Measurements from ENCODE around the gene PPP1R18.

The PPP1R18 gene

DNA sequence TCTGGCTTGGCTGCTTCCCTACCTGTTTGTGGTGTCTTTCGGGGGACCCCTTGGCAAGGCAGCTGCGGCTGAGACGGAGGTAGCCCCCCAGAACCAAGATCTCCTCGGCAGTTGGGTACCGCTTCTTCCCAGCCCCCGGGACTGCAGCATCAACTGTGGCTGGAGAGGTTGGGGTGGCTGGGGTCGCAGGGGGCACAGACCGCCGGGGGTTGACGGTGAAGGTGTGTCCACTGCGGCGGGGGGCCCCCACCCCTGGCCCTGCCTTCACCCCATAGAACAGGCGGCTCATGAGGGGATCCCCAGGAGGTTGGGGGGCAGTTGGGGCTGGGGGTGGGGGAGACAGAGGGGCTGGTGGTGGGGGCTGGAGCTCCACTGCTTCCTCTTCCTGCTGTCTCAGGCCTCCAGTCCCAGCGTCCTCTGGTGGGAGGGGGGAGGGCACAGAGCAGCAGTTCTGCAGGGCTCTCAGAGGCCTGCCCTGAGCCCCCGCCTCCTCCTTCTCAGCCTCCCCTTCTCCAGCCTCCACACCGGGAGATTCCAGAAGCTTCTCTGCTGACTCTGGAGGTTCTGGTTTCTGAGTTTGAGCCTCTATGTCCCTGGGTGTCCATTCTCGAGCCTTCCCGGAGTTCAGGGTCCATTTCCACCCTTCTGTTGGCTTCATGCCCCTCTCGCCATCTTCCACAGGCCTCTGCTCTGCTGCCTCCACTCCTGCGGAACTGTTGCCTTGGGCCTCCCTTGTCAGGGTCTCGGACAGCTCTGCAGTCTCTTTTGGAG, 1.9 kb downstream of the PPP1R18 start:
- Histone ChIP-seq H3K27ac (ENCODE audit: low read length, poor library complexity, severe bottlenecking) (peak overlapping the region; percentile 98), H3K36me3 (ENCODE audit: control insufficient read depth in 1 of 2, insufficient read depth in 2 of 2, low read depth in 1 of 2, low read length in 2 of 2) (peaks cover 27 to 33% of the 10 kb centered on the region in 2 experiments), H3K27me3 (ENCODE audit: control insufficient read depth in 1 of 2, insufficient read depth in 1 of 2, low read length in 2 of 2) (no peaks in the 10 kb centered on the region), H2AK5ac (ENCODE audit: low read length, severe bottlenecking) (peak overlapping the region; percentile 65), H4K8ac (ENCODE audit: low read length) (no peak overlapping the region), H4K91ac (ENCODE audit: low read length) (peak overlapping the region; percentile 77), H3K4me1 (ENCODE audit: control insufficient read depth, insufficient read depth, low read depth, low read length) (peaks cover 34% of the 10 kb centered on the region), H3K14ac (ENCODE audit: low read length in 2 of 2) (peak overlapping the region in 1 of 2 experiments; percentile 83), H2BK5ac (ENCODE audit: low read depth, low read length, poor library complexity, severe bottlenecking) (no peak overlapping the region), H3K4ac (ENCODE audit: low read depth in 1 of 2, low read length in 2 of 2) (peak overlapping the region in 1 of 2 experiments; percentile 77), H3K9me3 (ENCODE audit: control insufficient read depth, low read length) (no peaks in the 10 kb centered on the region), H3K79me1 (replicated peaks; ENCODE audit: low read length, poor library complexity, severe bottlenecking) (peaks cover 2% of the 10 kb centered on the region), H3K23ac (ENCODE audit: low read length in 2 of 2) (peak overlapping the region in 1 of 2 experiments; percentile 26), H2BK120ac (ENCODE audit: low read depth, low read length) (no peak overlapping the region), H2BK12ac (ENCODE audit: low read length in 2 of 2) (no peak overlapping the region), H3K4me2 (ENCODE audit: low read length, poor library complexity, severe bottlenecking) (peak overlapping the region; percentile 83), H2BK15ac (ENCODE audit: low read depth, poor library complexity, severe bottlenecking) (no peak overlapping the region), H2AFZ (ENCODE audit: low read depth, low read length) (no peak overlapping the region), H3K4me3 (ENCODE audit: insufficient read depth in 1 of 2, low read depth in 1 of 2, low read length in 2 of 2) (peak overlapping the region; percentile 70 to 93), H3K18ac (ENCODE audit: low read depth in 1 of 2, low read length in 2 of 2) (peak overlapping the region; percentile 69 to 81), H3K9ac (ENCODE audit: low read length) (peak overlapping the region; percentile 95)
- DNase-seq, result peak; percentile 51
- WGBS, result 32% methylated on average over 13 of the region's 21 CpGs

GRCh38 chr6:30683980-30684338, 2.5 kb downstream of the PPP1R18 start:
- Histone ChIP-seq H3K4ac (ENCODE audit: low read depth in 1 of 2, low read length in 2 of 2) (peak overlapping the region; percentile 13 to 77), H4K91ac (ENCODE audit: low read length) (no peak overlapping the region), H3K14ac (ENCODE audit: low read length in 2 of 2) (peak overlapping the region; percentile 61 to 62), H2BK15ac (ENCODE audit: low read depth, poor library complexity, severe bottlenecking) (no peak overlapping the region), H3K23ac (ENCODE audit: low read length in 2 of 2) (peak overlapping the region in 1 of 2 experiments; percentile 37), H2BK120ac (ENCODE audit: low read depth, low read length) (peak overlapping the region; percentile 27), H2AK5ac (ENCODE audit: low read length, severe bottlenecking) (peak overlapping the region; percentile 67), H2BK12ac (ENCODE audit: low read length in 2 of 2) (no peak overlapping the region), H3K27ac (ENCODE audit: low read length, poor library complexity, severe bottlenecking) (peak overlapping the region; percentile 98), H3K79me1 (replicated peaks; ENCODE audit: low read length, poor library complexity, severe bottlenecking) (peaks cover 2% of the 10 kb centered on the region), H3K4me3 (ENCODE audit: insufficient read depth in 1 of 2, low read depth in 1 of 2, low read length in 2 of 2) (peak overlapping the region; percentile 70 to 93), H2BK5ac (ENCODE audit: low read depth, low read length, poor library complexity, severe bottlenecking) (no peak overlapping the region), H3K27me3 (ENCODE audit: control insufficient read depth in 1 of 2, insufficient read depth in 1 of 2, low read length in 2 of 2) (no peaks in the 10 kb centered on the region), H3K4me2 (ENCODE audit: low read length, poor library complexity, severe bottlenecking) (peak overlapping the region; percentile 83), H3K9ac (ENCODE audit: low read length) (peak overlapping the region; percentile 95), H4K8ac (ENCODE audit: low read length) (no peak overlapping the region), H3K9me3 (ENCODE audit: control insufficient read depth, low read length) (no peaks in the 10 kb centered on the region), H2AFZ (ENCODE audit: low read depth, low read length) (no peak overlapping the region), H3K36me3 (ENCODE audit: control insufficient read depth in 1 of 2, insufficient read depth in 2 of 2, low read depth in 1 of 2, low read length in 2 of 2) (peaks cover 29 to 37% of the 10 kb centered on the region in 2 experiments), H3K4me1 (ENCODE audit: control insufficient read depth, insufficient read depth, low read depth, low read length) (peaks cover 34% of the 10 kb centered on the region), H3K18ac (ENCODE audit: low read depth in 1 of 2, low read length in 2 of 2) (peak overlapping the region; percentile 46 to 63)
- 22% methylated on average over 2 of the region's 2 CpGs for WGBS
- no peak for DNase-seq

GRCh38 chr6:30683183-30683979, 3.1 kb downstream of the PPP1R18 start:
- H2BK12ac ChIP-seq (ENCODE audit: low read length in 2 of 2), result peak overlapping the region in 1 of 2 experiments; percentile 56
- 9% methylated on average over 6 of the region's 7 CpGs for WGBS
- no peak overlapping the region for H4K91ac ChIP-seq (ENCODE audit: low read length)
- peak; percentile 38 for DNase-seq
- peak overlapping the region; percentile 90 for H2BK5ac ChIP-seq (ENCODE audit: low read depth, low read length, poor library complexity, severe bottlenecking)
- H3K9ac ChIP-seq (ENCODE audit: low read length), result peak overlapping the region; percentile 95
- H4K8ac ChIP-seq (ENCODE audit: low read length), result no peak overlapping the region
- peak overlapping the region; percentile 30 for H2BK15ac ChIP-seq (ENCODE audit: low read depth, poor library complexity, severe bottlenecking)
- H2AFZ ChIP-seq (ENCODE audit: low read depth, low read length), result no peak overlapping the region
- H3K14ac ChIP-seq (ENCODE audit: low read length in 2 of 2), result peak overlapping the region; percentile 62 to 78
- peak overlapping the region; percentile 80 for H2AK5ac ChIP-seq (ENCODE audit: low read length, severe bottlenecking)
- H3K27ac ChIP-seq (ENCODE audit: low read length, poor library complexity, severe bottlenecking), result peak overlapping the region; percentile 98
- peak overlapping the region; percentile 91 for H3K4me2 ChIP-seq (ENCODE audit: low read length, poor library complexity, severe bottlenecking)
- no peaks in the 10 kb centered on the region for H3K27me3 ChIP-seq (ENCODE audit: control insufficient read depth in 1 of 2, insufficient read depth in 1 of 2, low read length in 2 of 2)
- H3K23ac ChIP-seq (ENCODE audit: low read length in 2 of 2), result peak overlapping the region in 1 of 2 experiments; percentile 15
- no peaks in the 10 kb centered on the region for H3K79me1 ChIP-seq (replicated peaks; ENCODE audit: low read length, poor library complexity, severe bottlenecking)
- H3K9me3 ChIP-seq (ENCODE audit: control insufficient read depth, low read length), result no peaks in the 10 kb centered on the region
- peaks cover 28% of the 10 kb centered on the region for H3K4me1 ChIP-seq (ENCODE audit: control insufficient read depth, insufficient read depth, low read depth, low read length)
- peak overlapping the region; percentile 4 to 84 for H3K18ac ChIP-seq (ENCODE audit: low read depth in 1 of 2, low read length in 2 of 2)
- peak overlapping the region; percentile 27 for H2BK120ac ChIP-seq (ENCODE audit: low read depth, low read length)
- peak overlapping the region; percentile 70 to 93 for H3K4me3 ChIP-seq (ENCODE audit: insufficient read depth in 1 of 2, low read depth in 1 of 2, low read length in 2 of 2)
- H3K4ac ChIP-seq (ENCODE audit: low read depth in 1 of 2, low read length in 2 of 2), result peak overlapping the region in 1 of 2 experiments; percentile 91
- H3K36me3 ChIP-seq (ENCODE audit: control insufficient read depth in 1 of 2, insufficient read depth in 2 of 2, low read depth in 1 of 2, low read length in 2 of 2), result peaks cover 33 to 37% of the 10 kb centered on the region in 2 experiments
